HG03064 (cell line): ENCODE measurements around the gene SNRPB.
A peak's percentile ranks its signal among the peaks of the same experiment; 100 is the strongest.
"Not testable (repeated sequence)": the region's sequence is repeated elsewhere in the genome, so short reads cannot be mapped to it uniquely, and the experiment has no call there.

Source experiments
- ATAC-seq: cut with Tn5 transposase; IDR thresholded peaks from one replicate; pipeline ENCODE4 v1.9.1; 2021; ENCODE audit warnings: low read depth; ENCODE audit not compliant: unreplicated experiment

The SNRPB gene

GRCh38 chr20:2470423-2471193 is at the start of gene SNRPB:
Gene SNRPB (minus strand): TSS chr20:2470789. CDS start chr20:2470690, 99 bp downstream.
- ATAC-seq: peak; percentile 95

DNA sequence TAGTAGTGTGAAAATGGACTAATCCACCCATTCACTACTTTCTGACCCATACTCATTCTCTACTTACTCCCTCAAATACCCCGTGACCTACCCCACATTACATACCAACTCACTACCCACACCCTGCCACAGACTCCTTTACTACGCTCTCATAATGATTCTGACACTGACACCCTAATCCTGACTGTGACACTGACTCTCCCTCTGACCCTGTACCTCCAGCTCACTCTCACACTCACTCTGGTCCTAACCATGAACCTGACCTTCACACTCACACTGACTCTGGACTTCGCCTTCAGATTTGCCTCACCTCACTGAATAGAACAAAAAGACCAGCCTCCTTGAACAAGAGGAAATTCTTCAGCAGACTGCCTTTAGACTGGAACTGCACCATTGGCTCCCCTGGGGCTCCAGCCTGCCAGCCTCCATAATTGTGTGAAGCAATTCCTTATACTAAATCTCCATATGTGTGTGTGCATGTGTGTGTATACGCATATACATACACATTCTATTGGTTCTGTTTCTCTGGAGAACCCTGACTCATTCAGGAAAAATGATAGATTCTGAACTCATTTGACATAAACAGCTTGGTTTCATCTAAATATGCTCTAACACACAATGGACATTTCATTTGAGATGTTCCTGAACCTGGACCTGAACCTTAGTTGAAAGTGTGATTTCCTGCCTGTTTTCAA is 48.7 kb upstream of the SNRPB start:
- no peak for ATAC-seq

DNA sequence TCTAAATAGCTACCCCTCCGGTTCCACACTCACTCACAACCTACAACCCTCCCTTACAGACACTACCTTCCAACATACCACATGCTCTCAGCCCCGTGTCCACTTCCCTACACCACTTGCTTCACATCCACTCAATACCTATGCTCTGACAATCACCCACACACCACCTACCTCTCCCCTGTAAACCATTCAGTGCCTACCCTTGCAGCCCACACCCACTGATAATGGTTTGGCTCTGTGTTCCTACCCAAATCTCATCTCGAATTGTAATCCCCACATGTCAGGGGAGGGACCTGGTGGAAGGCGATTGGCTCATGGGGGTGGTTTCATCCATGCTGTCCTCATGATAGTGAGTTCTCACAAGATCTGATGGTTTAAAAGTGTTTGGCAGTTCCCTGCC is 48.0 kb upstream of the SNRPB start:
- ATAC-seq: no peak

DNA sequence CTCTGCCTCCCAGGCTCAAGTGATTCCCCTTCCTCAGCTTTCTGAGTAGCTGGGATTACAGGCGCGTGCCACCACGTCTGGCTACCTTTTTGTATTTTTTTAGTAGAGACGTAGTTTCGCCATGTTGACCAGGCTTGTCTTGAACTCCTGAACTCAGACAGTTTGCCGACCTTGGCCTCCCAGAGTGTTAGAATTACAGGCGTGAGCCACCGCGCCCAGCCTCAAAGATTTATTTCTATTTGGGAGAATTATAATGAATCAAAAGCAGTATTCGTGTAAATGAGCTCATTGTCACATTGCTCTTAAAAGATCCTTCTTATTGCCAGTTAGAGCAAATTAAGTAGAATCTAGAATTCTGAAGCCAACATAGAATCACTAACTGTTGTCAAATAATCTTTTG is 47.5 kb upstream of the SNRPB start:
- no peak for ATAC-seq

DNA sequence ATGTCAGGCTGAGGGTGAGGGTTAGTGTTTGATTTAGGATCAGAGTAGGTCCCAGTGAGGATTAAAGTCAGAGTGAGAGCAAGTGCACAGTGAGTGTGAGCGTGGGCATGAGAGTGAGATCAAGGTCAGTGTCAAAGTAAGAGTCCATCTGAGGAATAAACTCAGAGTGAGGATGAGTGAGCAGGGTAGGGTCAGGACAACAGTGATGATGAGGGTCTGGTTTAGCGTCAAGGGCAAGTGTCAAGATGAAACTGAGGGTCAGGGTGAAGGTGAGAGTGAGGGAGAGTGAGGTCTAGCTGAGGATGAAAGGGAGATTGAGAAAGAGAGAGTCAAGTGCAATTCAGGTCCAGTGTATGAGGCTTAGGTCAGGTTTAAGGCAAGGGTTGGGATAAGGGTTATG is 45.8 kb upstream of the SNRPB start:
- ATAC-seq: no peak

DNA sequence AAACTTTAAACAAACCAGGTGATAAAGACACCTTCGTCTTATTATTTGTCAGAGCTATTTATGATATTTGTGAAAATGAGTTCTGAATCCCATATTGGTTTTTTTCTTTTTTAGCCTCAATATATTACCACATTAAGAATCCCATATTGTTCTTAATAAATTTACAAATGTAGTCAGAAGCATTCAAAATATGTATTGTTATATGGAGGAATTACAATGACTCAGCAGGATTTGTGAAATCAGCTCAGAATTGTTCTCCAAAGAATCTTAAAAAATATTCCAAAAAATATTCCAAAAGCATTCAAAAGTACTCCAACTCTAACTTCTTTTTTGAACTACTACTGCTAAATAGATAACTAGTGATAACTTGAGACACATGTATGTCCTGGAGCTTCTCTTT is 44.6 kb upstream of the SNRPB start:
- ATAC-seq: no peak

- no peak for ATAC-seq
Observed at GRCh38 chr20:2509794-2510193, 39.2 kb upstream of the SNRPB start.

- ATAC-seq: no peak
Observed at GRCh38 chr20:2509468-2509781, 38.8 kb upstream of the SNRPB start.

DNA sequence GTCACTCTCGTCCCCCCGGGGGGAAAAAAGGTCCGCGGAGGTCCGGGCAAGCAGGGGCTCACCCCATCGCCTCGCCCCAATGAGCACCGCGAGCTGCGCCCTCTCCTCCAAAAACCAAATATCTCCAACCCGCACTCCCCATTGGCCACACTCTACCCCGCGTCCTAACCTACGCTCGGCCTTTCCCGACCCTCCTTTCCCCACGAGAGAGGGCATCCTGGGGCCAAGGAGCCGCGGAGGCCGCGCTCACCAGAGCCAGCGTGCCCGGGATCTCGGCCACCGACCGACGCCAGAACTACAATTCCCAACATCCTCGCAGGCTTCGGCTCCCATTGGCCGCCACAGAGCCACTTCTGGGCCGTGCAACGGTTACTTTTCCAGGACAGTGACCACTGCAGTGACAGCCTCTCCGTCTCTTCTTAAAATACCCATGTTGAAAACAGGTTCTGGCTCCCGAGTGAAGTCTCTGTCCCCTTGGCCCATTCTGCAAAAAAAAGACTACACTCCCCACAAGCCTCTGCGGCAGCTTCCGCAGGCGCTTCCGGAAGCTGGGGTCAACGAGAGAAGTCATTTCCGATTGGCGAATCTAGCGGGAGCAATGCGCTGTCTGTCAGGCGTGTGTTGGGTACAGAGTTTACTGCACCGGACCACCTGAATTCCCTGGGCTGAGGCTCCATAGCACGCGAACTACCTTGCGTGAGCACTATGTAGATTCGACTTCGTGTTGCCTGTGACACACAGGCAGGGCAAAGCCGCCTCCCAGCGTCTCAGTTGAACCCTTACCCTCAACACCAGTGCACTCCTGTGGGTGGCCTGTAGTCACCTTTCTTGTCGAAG is 38.3 kb upstream of the SNRPB start, which contains the start of gene ZNF343:
Gene ZNF343, minus strand, starts transcription at position 285 of the 837 bp plus-strand sequence. CDS start 15,020 bp downstream, outside the sequence.
- ATAC-seq: peak; percentile 97

DNA sequence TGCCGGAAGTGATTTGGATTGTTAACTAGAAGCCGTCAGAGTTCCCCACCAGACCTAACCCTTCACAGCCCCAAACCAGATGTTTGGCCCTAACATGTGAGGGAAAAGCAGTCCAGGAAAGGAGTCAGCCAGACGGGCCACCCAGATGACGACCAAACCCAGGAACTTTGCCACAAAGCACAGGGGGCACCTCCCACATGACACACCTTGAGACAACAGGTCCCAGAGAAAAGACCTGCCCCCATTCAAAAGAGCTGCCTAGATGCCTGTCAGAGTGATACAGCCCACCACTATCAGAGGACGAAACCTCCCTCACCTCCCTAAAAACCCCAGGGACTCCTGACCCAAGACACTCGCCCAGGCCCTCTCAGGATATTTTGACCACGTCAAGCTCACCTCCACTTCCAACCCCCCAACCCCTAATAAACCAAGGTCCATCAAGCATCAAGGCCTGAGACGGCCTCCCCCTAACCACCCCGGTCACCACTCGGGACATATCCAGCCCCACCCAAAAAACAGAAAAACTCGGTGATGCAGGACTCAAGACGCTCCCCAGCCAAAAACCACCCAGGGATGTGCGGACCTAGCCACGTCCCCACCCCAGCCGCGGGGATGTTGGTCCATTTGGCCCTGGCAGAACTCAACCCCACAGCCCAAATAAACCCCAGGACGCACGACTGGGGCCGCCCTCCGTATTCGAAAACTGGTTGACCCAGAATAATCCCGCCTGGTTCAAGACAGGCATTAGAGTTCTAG is 37.5 kb upstream of the SNRPB start:
- no peak for ATAC-seq

DNA sequence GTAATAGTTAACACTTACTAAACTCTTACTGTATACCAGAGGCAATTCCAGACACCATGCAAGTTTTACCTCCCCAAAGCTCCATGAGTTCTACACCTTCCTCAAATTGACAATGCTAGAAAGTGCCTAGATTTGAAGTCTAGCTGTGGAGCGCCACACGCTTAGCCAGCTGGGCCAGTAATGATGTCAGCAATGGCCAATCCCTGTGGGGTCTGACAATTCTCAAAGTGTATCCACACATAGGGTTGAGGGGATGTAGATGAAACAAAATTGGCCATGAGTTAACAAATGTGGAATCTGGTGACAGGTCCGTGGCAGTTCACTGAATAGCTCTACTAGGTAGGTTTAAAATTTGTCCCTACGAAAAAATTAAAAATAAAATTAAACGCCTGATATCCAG is 36.9 kb upstream of the SNRPB start:
- ATAC-seq: no peak

- ATAC-seq: not testable (repeated sequence)
Observed at GRCh38 chr20:2506426-2506825, 35.8 kb upstream of the SNRPB start.

- ATAC-seq: not testable (repeated sequence)
Observed at GRCh38 chr20:2504803-2505202, 34.2 kb upstream of the SNRPB start.

- not testable (repeated sequence) for ATAC-seq
Observed at GRCh38 chr20:2502808-2503384, 32.3 kb upstream of the SNRPB start.

- ATAC-seq: no peak
Observed at GRCh38 chr20:2485661-2486060, 15.1 kb upstream of the SNRPB start.

DNA sequence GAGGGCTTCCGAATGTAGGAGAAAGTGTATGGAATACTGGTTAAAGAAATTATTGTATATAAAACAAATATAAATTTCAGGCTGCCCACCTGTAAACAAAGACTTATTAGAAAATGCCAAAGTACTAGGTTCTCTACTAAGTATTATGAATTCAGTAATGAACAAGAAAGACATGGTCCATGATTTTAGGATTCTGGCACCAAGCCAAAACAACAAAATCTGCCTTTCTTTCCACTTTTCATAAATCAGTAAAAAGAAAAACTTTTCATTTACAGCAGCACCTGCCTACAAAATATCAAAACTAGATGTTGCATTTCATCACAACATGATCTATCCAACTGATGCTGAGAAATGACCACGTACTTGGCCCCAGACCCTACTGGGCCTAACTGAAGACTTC is 14.5 kb upstream of the SNRPB start:
- no peak for ATAC-seq

DNA sequence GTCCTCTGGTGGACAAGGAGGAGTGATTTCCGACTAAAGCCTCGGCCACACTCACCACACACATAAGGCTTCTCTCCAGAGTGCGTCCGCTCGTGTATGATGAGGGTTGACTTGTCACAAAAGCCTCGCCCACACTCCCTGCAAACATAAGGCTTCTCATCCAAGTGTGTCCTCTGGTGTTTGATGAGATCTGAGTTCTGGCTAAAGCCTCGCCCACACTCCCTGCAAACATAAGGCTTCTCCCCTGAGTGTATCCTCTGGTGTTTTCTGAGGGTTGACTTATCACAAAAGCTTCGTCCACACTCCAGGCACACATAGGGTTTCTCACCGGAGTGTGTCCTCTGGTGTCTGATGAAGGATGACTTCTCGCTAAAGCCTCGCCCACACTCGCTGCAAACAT is 12.9 kb upstream of the SNRPB start:
- ATAC-seq: no peak

DNA sequence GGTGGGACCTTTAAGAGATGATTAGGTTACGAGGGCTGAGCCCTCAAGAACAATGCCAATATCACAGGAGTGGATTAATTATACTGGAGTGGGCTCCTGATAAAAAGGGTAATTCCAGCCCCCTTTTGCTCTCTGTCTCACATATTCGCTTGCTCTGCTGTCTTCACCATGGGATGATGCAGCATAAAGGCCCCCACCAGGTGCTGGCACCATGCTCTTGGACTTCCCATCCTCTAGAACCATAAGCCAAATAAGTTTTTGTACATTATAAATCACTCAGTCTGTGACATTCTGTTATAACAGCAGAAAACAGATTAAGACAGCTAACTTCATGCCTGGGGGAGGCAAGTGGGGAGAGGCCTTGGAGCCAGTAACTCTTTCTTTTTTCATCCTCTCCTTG is 9.8 kb upstream of the SNRPB start:
- ATAC-seq: no peak

GRCh38 chr20:2476742-2477615 is 6.4 kb upstream of the SNRPB start:
- ATAC-seq: no peak
